Activated CD8-positive, alpha-beta memory T cell treated with anti-CD3 and anti-CD28 coated beads, Interleukin-2, amount 10 ng/mL, durations not matched to agents 7 days and 5 days (primary cell): ENCODE measurements around the gene FADS2. TPM values are rescaled to one million over a fixed set of nuclear protein-coding genes. Genes with fewer than 3 reads are reported as not detected.
A peak's percentile ranks its signal among the peaks of the same experiment; 100 is the strongest.

Experiments used
- ATAC-seq: fragments of 150-1000 bp; cut with Tn5 transposase; one replicate; pipeline ENCODE4 v1.10.0; 2021; ENCODE audit warnings: moderate library complexity
- CTCF ChIA-PET: fragments of 350-600 bp; sonication (Branson Sonifier 250); formaldehyde crosslinking; loops from one replicate; lab custom pipeline; 2021; ENCODE audit warnings: antibody characterized with exemption; lab: Charles Lee
- DNase-seq: peaks from one replicate; pipeline ENCODE4 v3.0.0-alpha.2; 2020
- H3K27ac Mint-ChIP-seq: one replicate; pipeline ENCODE4 v1.8.0; 2021; ENCODE audit warnings: mild to moderate bottlenecking, mixed read lengths
- H3K27me3 Mint-ChIP-seq: one replicate; pipeline ENCODE4 v1.8.0; 2021; ENCODE audit warnings: mixed read lengths
- H3K36me3 Mint-ChIP-seq: one replicate; pipeline ENCODE4 v1.8.0; 2021; ENCODE audit warnings: mild to moderate bottlenecking, mixed read lengths
- H3K4me1 Mint-ChIP-seq: one replicate; pipeline ENCODE4 v1.8.0; 2021; ENCODE audit warnings: mixed read lengths
- H3K4me3 Mint-ChIP-seq: one replicate; pipeline ENCODE4 v1.8.0; 2021; ENCODE audit warnings: mild to moderate bottlenecking, moderate library complexity, mixed read lengths
- H3K9me3 Mint-ChIP-seq: one replicate; pipeline ENCODE4 v1.8.0; 2022; ENCODE audit warnings: low read depth, mixed read lengths
- total RNA-seq, 2 experiments: library from RNA; stranded (reverse); gene quantifications; one replicate each; pipeline ENCODE4 v1.2.3, GENCODE V29; 2021

The FADS2 gene
- 100 to 1,000 TPM; 174 to 184 TPM for total RNA-seq

GRCh38 chr11:61827571-61828378 lies at the start of gene FADS2:
Gene FADS2, plus strand, starts transcription at chr11:61828300. Its CDS starts 91 bp downstream, at chr11:61828391.
- Mint-ChIP-seq H3K4me1 (peaks cover 43% of the 10 kb centered on the region), H3K27ac (peak within 1 kb of the TSS; percentile 90), H3K27me3 (peaks cover 17% of the 10 kb centered on the region), H3K9me3 (no peaks in the 10 kb centered on the region), H3K36me3 (peaks cover 19% of the 10 kb centered on the region), H3K4me3 (peak within 1 kb of the TSS; percentile 85)
- CTCF ChIA-PET, result interaction anchor here (0.6 to 7.4 kb wide), 8 partner anchors 9 to 254 kb away, joined by 3 to 61 read pairs (median 4); partner anchors contain the start of gene FADS1
- ATAC-seq (peak; percentile 89), DNase-seq (peak; percentile 94)

GRCh38 chr11:61778357-61778886 lies 49.7 kb upstream of the FADS2 start:
- DNase-seq, result no peak
- H3K27ac Mint-ChIP-seq, result no peak overlapping the region
- peaks cover 10% of the 10 kb centered on the region for H3K4me1 Mint-ChIP-seq
- H3K27me3 Mint-ChIP-seq, result peaks cover 8% of the 10 kb centered on the region
- no peaks in the 10 kb centered on the region for H3K9me3 Mint-ChIP-seq
- no peaks in the 10 kb centered on the region for H3K36me3 Mint-ChIP-seq
- no peak for ATAC-seq
- CTCF ChIA-PET, result interaction anchor here (1.3 kb wide), 1 partner anchor 45 kb away, joined by 4 read pairs; no protein-coding TSS in a partner anchor
- no peak overlapping the region for H3K4me3 Mint-ChIP-seq

- ATAC-seq (no peak), DNase-seq (no peak)
- Mint-ChIP-seq H3K4me1 (peaks cover 10% of the 10 kb centered on the region), H3K27me3 (peaks cover 8% of the 10 kb centered on the region), H3K36me3 (no peaks in the 10 kb centered on the region), H3K4me3 (no peak overlapping the region), H3K27ac (no peak overlapping the region), H3K9me3 (no peaks in the 10 kb centered on the region)
- CTCF ChIA-PET, result interaction anchor here (1.3 kb wide), 2 partner anchors 46 to 303 kb away, joined by 3 to 4 read pairs; no protein-coding TSS in a partner anchor
These were observed 49.0 kb upstream of the FADS2 start for GRCh38 chr11:61778920-61779650.

- no peaks in the 10 kb centered on the region for H3K9me3 Mint-ChIP-seq
- H3K36me3 Mint-ChIP-seq, result no peaks in the 10 kb centered on the region
- no peak overlapping the region for H3K4me3 Mint-ChIP-seq
- CTCF ChIA-PET, result interaction anchor here (1.2 to 3.2 kb wide), 4 partner anchors 18 to 302 kb away, joined by 3 to 11 read pairs (median 4); no protein-coding TSS in a partner anchor
- H3K4me1 Mint-ChIP-seq, result peaks cover 10% of the 10 kb centered on the region
- no peak overlapping the region for H3K27ac Mint-ChIP-seq
- peaks cover 8% of the 10 kb centered on the region for H3K27me3 Mint-ChIP-seq
- DNase-seq (no peak), ATAC-seq (no peak)
These were observed 48.2 kb upstream of the FADS2 start for GRCh38 chr11:61779666-61780525.

- ATAC-seq (no peak), DNase-seq (no peak)
- Mint-ChIP-seq H3K4me1 (peaks cover 10% of the 10 kb centered on the region), H3K27ac (no peak overlapping the region), H3K4me3 (no peak overlapping the region), H3K36me3 (no peaks in the 10 kb centered on the region), H3K9me3 (no peaks in the 10 kb centered on the region), H3K27me3 (peaks cover 8% of the 10 kb centered on the region)
- CTCF ChIA-PET, result interaction anchor here (1.2 to 3.2 kb wide), 3 partner anchors 9 to 33 kb away, joined by 3 to 11 read pairs (median 5); no protein-coding TSS in a partner anchor
These were observed 47.4 kb upstream of the FADS2 start for GRCh38 chr11:61780581-61781162.

- Mint-ChIP-seq H3K27ac (no peak overlapping the region), H3K36me3 (no peaks in the 10 kb centered on the region), H3K4me3 (no peak overlapping the region), H3K4me1 (peaks cover 8% of the 10 kb centered on the region), H3K9me3 (no peaks in the 10 kb centered on the region), H3K27me3 (peaks cover 5% of the 10 kb centered on the region)
- ATAC-seq (no peak), DNase-seq (no peak)
- CTCF ChIA-PET, result interaction anchor here (0.9 to 3.2 kb wide), 4 partner anchors 8 to 34 kb away, joined by 3 to 11 read pairs (median 4); no protein-coding TSS in a partner anchor
These were observed 46.5 kb upstream of the FADS2 start for GRCh38 chr11:61781585-61781984.

- DNase-seq (no peak), ATAC-seq (no peak)
- H3K27me3 Mint-ChIP-seq, result peaks cover 4% of the 10 kb centered on the region
- no peaks in the 10 kb centered on the region for H3K9me3 Mint-ChIP-seq
- H3K4me1 Mint-ChIP-seq, result peaks cover 4% of the 10 kb centered on the region
- no peak overlapping the region for H3K4me3 Mint-ChIP-seq
- H3K27ac Mint-ChIP-seq, result no peak overlapping the region
- CTCF ChIA-PET, result interaction anchor here (0.9 to 3.2 kb wide), 3 partner anchors 30 to 35 kb away, joined by 3 to 11 read pairs (median 3); no protein-coding TSS in a partner anchor
- no peaks in the 10 kb centered on the region for H3K36me3 Mint-ChIP-seq
These were observed 45.8 kb upstream of the FADS2 start for GRCh38 chr11:61782299-61782698.

- Mint-ChIP-seq H3K27me3 (peaks cover 3% of the 10 kb centered on the region), H3K4me3 (no peak overlapping the region), H3K9me3 (no peaks in the 10 kb centered on the region), H3K4me1 (peaks cover 3% of the 10 kb centered on the region), H3K27ac (no peak overlapping the region), H3K36me3 (no peaks in the 10 kb centered on the region)
- DNase-seq (no peak), ATAC-seq (no peak)
- CTCF ChIA-PET, result interaction anchor here (0.9 to 3.2 kb wide), 3 partner anchors 30 to 35 kb away, joined by 3 to 11 read pairs (median 3); no protein-coding TSS in a partner anchor
These were observed 45.3 kb upstream of the FADS2 start for GRCh38 chr11:61782841-61783240.

GRCh38 chr11:61783717-61784505 lies 44.2 kb upstream of the FADS2 start:
- DNase-seq (no peak), ATAC-seq (no peak)
- no peaks in the 10 kb centered on the region for H3K36me3 Mint-ChIP-seq
- no peak overlapping the region for H3K27ac Mint-ChIP-seq
- H3K4me3 Mint-ChIP-seq, result no peak overlapping the region
- no peaks in the 10 kb centered on the region for H3K27me3 Mint-ChIP-seq
- H3K4me1 Mint-ChIP-seq, result no peaks in the 10 kb centered on the region
- CTCF ChIA-PET, result no interaction called here
- no peaks in the 10 kb centered on the region for H3K9me3 Mint-ChIP-seq

- ATAC-seq, result no peak
- CTCF ChIA-PET, result no interaction called here
- DNase-seq, result no peak
- Mint-ChIP-seq H3K4me3 (no peak overlapping the region), H3K36me3 (no peaks in the 10 kb centered on the region), H3K27ac (peak overlapping the region; percentile 11), H3K4me1 (no peaks in the 10 kb centered on the region), H3K9me3 (no peaks in the 10 kb centered on the region), H3K27me3 (no peaks in the 10 kb centered on the region)
These were observed 43.6 kb upstream of the FADS2 start for GRCh38 chr11:61784506-61784805.

- Mint-ChIP-seq H3K4me1 (peaks cover 5% of the 10 kb centered on the region), H3K36me3 (peaks cover 7% of the 10 kb centered on the region), H3K27ac (no peak overlapping the region), H3K27me3 (no peaks in the 10 kb centered on the region), H3K4me3 (no peak overlapping the region), H3K9me3 (no peaks in the 10 kb centered on the region)
- CTCF ChIA-PET, result interaction anchor here (0.7 to 1.0 kb wide), 3 partner anchors 36 to 296 kb away, joined by 3 to 5 read pairs (median 4); no protein-coding TSS in a partner anchor
- no peak for DNase-seq
- no peak for ATAC-seq
These were observed 42.2 kb upstream of the FADS2 start for GRCh38 chr11:61785837-61786402.
